C4-2B (cell line): Measurements from ENCODE around the gene GANAB.

ENCODE experiments used
- CTCF ChIP-seq: fragments of 450-650 bp; conservative IDR thresholded peaks from 2 replicates; pipeline ENCODE4 v1.5.1; 2017; ENCODE audit warnings: mild to moderate bottlenecking
- ZFX ChIP-seq: fragments of 450-650 bp; IDR thresholded peaks from 2 replicates; pipeline ENCODE4 v1.6.1; 2017

DNA sequence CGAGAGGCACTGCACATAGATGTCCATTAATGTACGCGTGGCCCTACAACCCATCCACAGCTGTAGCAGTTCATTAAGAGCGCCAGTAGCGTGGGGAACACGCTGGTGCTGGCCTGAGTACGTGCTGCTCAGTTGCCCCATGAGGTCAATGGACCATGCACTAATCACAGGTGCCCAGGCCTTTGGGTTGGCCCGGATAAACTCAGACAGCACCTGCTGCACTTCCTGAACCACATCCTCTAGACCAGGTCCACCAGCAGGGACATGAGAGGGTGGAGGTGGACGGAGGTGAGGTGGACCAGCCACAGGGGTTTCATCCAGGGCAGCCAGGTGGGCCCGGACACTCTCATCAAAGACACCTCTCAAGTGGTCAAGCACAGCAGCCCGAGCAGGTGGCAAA lies 3.1 kb upstream of the GANAB start:
- TF ChIP-seq CTCF (no peak), ZFX (no peak)
